ENCODE measurements around the gene CC2D1A. TPM values are rescaled to one million over a fixed set of nuclear protein-coding genes. Genes with fewer than 3 reads are reported as not detected.

Gene CC2D1A
- total RNA-seq, 2 donors from 2014 or later: 29.5 to 38.7 TPM

- no peak overlapping the region for H3K27ac ChIP-seq
- H3K9me3 ChIP-seq: no peaks in the 10 kb centered on the region
- H3K4me3 ChIP-seq: no peak overlapping the region
- H3K36me3 ChIP-seq: no peaks in the 10 kb centered on the region
- H3K27me3 ChIP-seq (replicated peaks; ENCODE audit: insufficient read depth): no peaks in the 10 kb centered on the region
- ATAC-seq (ENCODE audit: insufficient number of reproducible peaks, low FRiP score, low read depth): no peak
- no peak for DNase-seq (ENCODE audit: low spot score)
- TF ChIP-seq CTCF (IDR thresholded peaks at IDR 0.05): no peak
- H3K4me1 ChIP-seq (ENCODE audit: control insufficient read depth in 1 of 2, low read depth in 2 of 2): no peaks in the 10 kb centered on the region
These were observed 24.4 kb downstream of the CC2D1A start for GRCh38 chr19:13930402-13930801.

- no peak overlapping the region for H3K4me3 ChIP-seq
- H3K27ac ChIP-seq: no peak overlapping the region
- H3K27me3 ChIP-seq (replicated peaks; ENCODE audit: insufficient read depth): no peaks in the 10 kb centered on the region
- TF ChIP-seq CTCF (IDR thresholded peaks at IDR 0.05): no peak
- no peak for DNase-seq (ENCODE audit: low spot score)
- H3K4me1 ChIP-seq (ENCODE audit: control insufficient read depth in 1 of 2, low read depth in 2 of 2): no peaks in the 10 kb centered on the region
- ATAC-seq (ENCODE audit: insufficient number of reproducible peaks, low FRiP score, low read depth): no peak
- H3K9me3 ChIP-seq: no peaks in the 10 kb centered on the region
- H3K36me3 ChIP-seq: no peaks in the 10 kb centered on the region
These were observed 25.6 kb downstream of the CC2D1A start for GRCh38 chr19:13931391-13932148.

- no peak for ATAC-seq (ENCODE audit: insufficient number of reproducible peaks, low FRiP score, low read depth)
- Histone ChIP-seq H3K4me3 (no peak overlapping the region), H3K27ac (no peak overlapping the region), H3K27me3 (replicated peaks; ENCODE audit: insufficient read depth) (no peaks in the 10 kb centered on the region), H3K36me3 (no peaks in the 10 kb centered on the region), H3K4me1 (ENCODE audit: control insufficient read depth in 1 of 2, low read depth in 2 of 2) (no peaks in the 10 kb centered on the region), H3K9me3 (no peaks in the 10 kb centered on the region)
- TF ChIP-seq CTCF (IDR thresholded peaks at IDR 0.05): no peak
- DNase-seq (ENCODE audit: low spot score): no peak
These were observed 26.2 kb downstream of the CC2D1A start for GRCh38 chr19:13932149-13932637.

GRCh38 chr19:13932911-13933393 lies 27.0 kb downstream of the CC2D1A start:
- Histone ChIP-seq H3K4me3 (no peak overlapping the region), H3K27me3 (replicated peaks; ENCODE audit: insufficient read depth) (no peaks in the 10 kb centered on the region), H3K27ac (no peak overlapping the region), H3K9me3 (no peaks in the 10 kb centered on the region), H3K36me3 (no peaks in the 10 kb centered on the region), H3K4me1 (ENCODE audit: control insufficient read depth in 1 of 2, low read depth in 2 of 2) (peaks cover 3 to 5% of the 10 kb centered on the region in 2 donors)
- no peak for DNase-seq (ENCODE audit: low spot score)
- no peak for TF ChIP-seq CTCF (IDR thresholded peaks at IDR 0.05)
- ATAC-seq (ENCODE audit: insufficient number of reproducible peaks, low FRiP score, low read depth): no peak

GRCh38 chr19:13934785-13935109 lies 28.7 kb downstream of the CC2D1A start:
- peaks cover 5 to 7% of the 10 kb centered on the region in 2 donors for H3K4me1 ChIP-seq (ENCODE audit: control insufficient read depth in 1 of 2, low read depth in 2 of 2)
- no peaks in the 10 kb centered on the region for H3K27me3 ChIP-seq (replicated peaks; ENCODE audit: insufficient read depth)
- ATAC-seq (ENCODE audit: insufficient number of reproducible peaks, low FRiP score, low read depth) (no peak), DNase-seq (ENCODE audit: low spot score) (no peak)
- TF ChIP-seq CTCF (IDR thresholded peaks at IDR 0.05): no peak
- no peak overlapping the region for H3K4me3 ChIP-seq
- no peaks in the 10 kb centered on the region for H3K9me3 ChIP-seq
- H3K27ac ChIP-seq: no peak overlapping the region
- H3K36me3 ChIP-seq: no peaks in the 10 kb centered on the region

Data from thoracic aorta (tissue), 2 donors.